HEK293T (cell line): ENCODE data around the gene FADS1.

ENCODE experiments used
- ARNT ChIP-seq: fragments of 450-650 bp; IDR thresholded peaks from 2 replicates; pipeline ENCODE4 v1.6.1; 2017; ENCODE audit warnings: mild to moderate bottlenecking
- BHLHE40 ChIP-seq: fragments of 450-650 bp; IDR thresholded peaks from 2 replicates; pipeline ENCODE4 v1.6.1; 2016; ENCODE audit warnings: mild to moderate bottlenecking, moderate library complexity, borderline replicate concordance
- FOXM1 ChIP-seq: fragments of 450-650 bp; IDR thresholded peaks from 2 replicates; pipeline ENCODE4 v1.6.1; 2017; ENCODE audit warnings: mild to moderate bottlenecking, borderline replicate concordance
- SP1 ChIP-seq: fragments of 450-650 bp; IDR thresholded peaks from 2 replicates; pipeline ENCODE4 v1.6.1; 2017
- SUZ12 ChIP-seq: fragments of 450-650 bp; IDR thresholded peaks from 2 replicates; pipeline ENCODE4 v1.6.1; 2016; ENCODE audit warnings: mild to moderate bottlenecking
- TARDBP ChIP-seq: fragments of 450-650 bp; IDR thresholded peaks from 2 replicates; pipeline ENCODE4 v1.6.1; 2016
- TF ChIP-seq, protein P1 (sequence below): fragments of 450-650 bp; IDR thresholded peaks from 2 replicates; pipeline ENCODE4 v1.6.1; 2016

DNA sequence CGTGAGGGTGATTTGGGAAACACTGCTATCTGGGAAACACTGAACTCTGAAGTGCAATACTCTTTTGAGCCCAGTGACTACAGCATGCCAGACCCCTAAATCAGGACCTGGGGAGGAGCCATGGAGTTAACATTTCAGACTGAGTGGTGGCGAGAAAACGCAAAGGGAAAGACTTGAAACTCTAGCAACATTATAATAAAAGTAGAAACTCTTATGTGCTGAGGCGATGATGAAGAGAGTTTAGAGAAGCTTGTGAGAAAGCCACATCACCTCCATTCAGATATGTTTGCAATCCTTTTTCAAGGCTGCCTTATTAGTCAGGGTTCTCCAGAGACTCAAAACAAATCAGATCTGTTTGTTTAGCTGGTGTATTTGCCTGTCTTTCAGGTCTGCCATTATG, 22.2 kb downstream of the FADS1 start:
- TF ChIP-seq, protein P1, sequence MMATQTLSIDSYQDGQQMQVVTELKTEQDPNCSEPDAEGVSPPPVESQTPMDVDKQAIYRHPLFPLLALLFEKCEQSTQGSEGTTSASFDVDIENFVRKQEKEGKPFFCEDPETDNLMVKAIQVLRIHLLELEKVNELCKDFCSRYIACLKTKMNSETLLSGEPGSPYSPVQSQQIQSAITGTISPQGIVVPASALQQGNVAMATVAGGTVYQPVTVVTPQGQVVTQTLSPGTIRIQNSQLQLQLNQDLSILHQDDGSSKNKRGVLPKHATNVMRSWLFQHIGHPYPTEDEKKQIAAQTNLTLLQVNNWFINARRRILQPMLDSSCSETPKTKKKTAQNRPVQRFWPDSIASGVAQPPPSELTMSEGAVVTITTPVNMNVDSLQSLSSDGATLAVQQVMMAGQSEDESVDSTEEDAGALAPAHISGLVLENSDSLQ = no peak
- TF ChIP-seq FOXM1 (no peak), TARDBP (no peak), ARNT (no peak), BHLHE40 (no peak), SUZ12 (no peak), SP1 (no peak)
